ENCODE measurements around the gene EPHA5. TPM values are rescaled to one million over a fixed set of nuclear protein-coding genes. Genes with fewer than 3 reads are reported as not detected.

EPHA5 gene
- total and polyA plus RNA-seq, 4 donors: 0.02 to 0.15 (median 0.11) TPM; not detected in 1

GRCh38 chr4:65635051-65635821, 35.1 kb downstream of the EPHA5 start:
- H3K9ac ChIP-seq (ENCODE audit: insufficient read depth in 1 of 2, low read length in 2 of 2): no peak overlapping the region
- no peak overlapping the region for H3K27ac ChIP-seq (ENCODE audit: low read depth in 1 of 2, low read length in 1 of 2)
- ATAC-seq (ENCODE audit: insufficient read depth, low FRiP score) (no peak), DNase-seq (no peak)
- no peaks in the 10 kb centered on the region for H3K4me1 ChIP-seq (ENCODE audit: control insufficient read depth in 5 of 5, insufficient read depth in 5 of 5, low read length in 5 of 5)
- no peaks in the 10 kb centered on the region for H3K36me3 ChIP-seq (ENCODE audit: control insufficient read depth in 4 of 4, insufficient read depth in 4 of 4, low read length in 4 of 4)
- TF ChIP-seq CTCF (IDR thresholded peaks at IDR 0.05; ENCODE audit: control extremely low read depth, extremely low read depth): no peak
- no peaks in the 10 kb centered on the region for H3K27me3 ChIP-seq (ENCODE audit: control insufficient read depth in 3 of 3, insufficient read depth in 3 of 3, low read length in 2 of 3)
- no peaks in the 10 kb centered on the region for H3K9me3 ChIP-seq (ENCODE audit: control insufficient read depth in 4 of 4, insufficient read depth in 3 of 4, low read length in 3 of 4)
- 46 to 68% methylated on average over 3 of the region's 3 CpGs for WGBS, 2 donors
- H3K4me3 ChIP-seq: no peak overlapping the region

- Histone ChIP-seq H3K27me3 (ENCODE audit: control insufficient read depth in 3 of 3, insufficient read depth in 3 of 3, low read length in 2 of 3) (no peaks in the 10 kb centered on the region), H3K36me3 (ENCODE audit: control insufficient read depth in 4 of 4, insufficient read depth in 4 of 4, low read length in 4 of 4) (no peaks in the 10 kb centered on the region), H3K4me1 (ENCODE audit: control insufficient read depth in 5 of 5, insufficient read depth in 5 of 5, low read length in 5 of 5) (no peaks in the 10 kb centered on the region), H3K4me3 (no peak overlapping the region), H3K9ac (ENCODE audit: insufficient read depth in 1 of 2, low read length in 2 of 2) (no peak overlapping the region), H3K9me3 (ENCODE audit: control insufficient read depth in 4 of 4, insufficient read depth in 3 of 4, low read length in 3 of 4) (no peaks in the 10 kb centered on the region), H3K27ac (ENCODE audit: low read depth in 1 of 2, low read length in 1 of 2) (no peak overlapping the region)
- DNase-seq (no peak), ATAC-seq (ENCODE audit: insufficient read depth, low FRiP score) (no peak)
- TF ChIP-seq CTCF (IDR thresholded peaks at IDR 0.05; ENCODE audit: control extremely low read depth, extremely low read depth): no peak
These were observed 45.6 kb downstream of the EPHA5 start for GRCh38 chr4:65624651-65625050.

- no peaks in the 10 kb centered on the region for H3K36me3 ChIP-seq (ENCODE audit: control insufficient read depth in 4 of 4, insufficient read depth in 4 of 4, low read length in 4 of 4)
- DNase-seq (no peak), ATAC-seq (ENCODE audit: insufficient read depth, low FRiP score) (no peak)
- H3K9ac ChIP-seq (ENCODE audit: insufficient read depth in 1 of 2, low read length in 2 of 2): no peak overlapping the region
- H3K9me3 ChIP-seq (ENCODE audit: control insufficient read depth in 4 of 4, insufficient read depth in 3 of 4, low read length in 3 of 4): no peaks in the 10 kb centered on the region
- H3K27me3 ChIP-seq (ENCODE audit: control insufficient read depth in 3 of 3, insufficient read depth in 3 of 3, low read length in 2 of 3): no peaks in the 10 kb centered on the region
- H3K4me3 ChIP-seq: no peak overlapping the region
- WGBS, 2 donors: 52 to 73% methylated on average over 1 of the region's 1 CpG
- no peak overlapping the region for H3K27ac ChIP-seq (ENCODE audit: low read depth in 1 of 2, low read length in 1 of 2)
- TF ChIP-seq CTCF (IDR thresholded peaks at IDR 0.05; ENCODE audit: control extremely low read depth, extremely low read depth): no peak
- H3K4me1 ChIP-seq (ENCODE audit: control insufficient read depth in 5 of 5, insufficient read depth in 5 of 5, low read length in 5 of 5): no peaks in the 10 kb centered on the region
These were observed 46.8 kb downstream of the EPHA5 start for GRCh38 chr4:65623506-65623905.

- DNase-seq (no peak), ATAC-seq (ENCODE audit: insufficient read depth, low FRiP score) (no peak)
- no peak for TF ChIP-seq CTCF (IDR thresholded peaks at IDR 0.05; ENCODE audit: control extremely low read depth, extremely low read depth)
- Histone ChIP-seq H3K9ac (ENCODE audit: insufficient read depth in 1 of 2, low read length in 2 of 2) (no peak overlapping the region), H3K36me3 (ENCODE audit: control insufficient read depth in 4 of 4, insufficient read depth in 4 of 4, low read length in 4 of 4) (no peaks in the 10 kb centered on the region), H3K4me1 (ENCODE audit: control insufficient read depth in 5 of 5, insufficient read depth in 5 of 5, low read length in 5 of 5) (no peaks in the 10 kb centered on the region), H3K4me3 (no peak overlapping the region), H3K27ac (ENCODE audit: low read depth in 1 of 2, low read length in 1 of 2) (no peak overlapping the region), H3K27me3 (ENCODE audit: control insufficient read depth in 3 of 3, insufficient read depth in 3 of 3, low read length in 2 of 3) (no peaks in the 10 kb centered on the region), H3K9me3 (ENCODE audit: control insufficient read depth in 4 of 4, insufficient read depth in 3 of 4, low read length in 3 of 4) (peaks cover 0 to 3% (median 0%) of the 10 kb centered on the region in 4 donors)
- WGBS, 2 donors: 45 to 57% methylated on average over 1 of the region's 1 CpG
These were observed 52.9 kb downstream of the EPHA5 start for GRCh38 chr4:65617416-65617815.
